ENCODE data around the gene MKRN3. TPM values are rescaled to one million over a fixed set of nuclear protein-coding genes. Genes with fewer than 3 reads are reported as not detected.

Gene MKRN3
- total RNA-seq, 1 experiment from 2014 or later = 7.9 TPM

- ChIA-PET POLR2A (no interaction called here), CTCF (no interaction called here)
- no peak overlapping the region for H3K27ac ChIP-seq (ENCODE audit: low read length)
- intact Hi-C loops (cut with micrococcal nuclease; ENCODE audit: unreplicated experiment) = no loop called here
- H3K36me3 ChIP-seq (ENCODE audit: control insufficient read depth, insufficient read depth, low read length) = no peaks in the 10 kb centered on the region
- H3K4me3 ChIP-seq (ENCODE audit: low read depth in 2 of 2, low read length in 2 of 2) = no peak overlapping the region
- no TSS peak for BruUV-seq (replicated peaks)
- ATAC-seq = no peak
- TF ChIP-seq REST (IDR thresholded peaks at IDR 0.05; ENCODE audit: insufficient read depth in 1 of 2, low read depth in 2 of 2, low read length in 1 of 2) (no peak), SIN3A (IDR thresholded peaks at IDR 0.05; ENCODE audit: borderline replicate concordance, insufficient read depth, low read depth, low read length) (no peak), CTCF (IDR thresholded peaks at IDR 0.05) (no peak), POLR2AphosphoS5 (IDR thresholded peaks at IDR 0.05; ENCODE audit: low read depth, low read length) (no peak), TCF7L2 (IDR thresholded peaks at IDR 0.05; ENCODE audit: low read depth, low read length) (no peak)
- in situ Hi-C loops (cut with HindIII; ENCODE audit: low pct_unique_long_range_greater_than_20kb, low sequenced_read_pairs) = no loop called here
- H3K27me3 ChIP-seq (ENCODE audit: control insufficient read depth, insufficient read depth, low read length) = no peaks in the 10 kb centered on the region
- H3K4me1 ChIP-seq (ENCODE audit: control insufficient read depth, insufficient read depth, low read length) = no peaks in the 10 kb centered on the region
- DNase-seq (ENCODE audit: low read depth, low spot score) = no peak
- H3K9me3 ChIP-seq (ENCODE audit: control insufficient read depth, insufficient read depth, low read depth, low read length) = no peaks in the 10 kb centered on the region
These were observed 36.6 kb downstream of the MKRN3 start for GRCh38 chr15:23602124-23602523.

GRCh38 chr15:23606226-23606625 lies 40.8 kb downstream of the MKRN3 start:
- intact Hi-C loops (cut with micrococcal nuclease; ENCODE audit: unreplicated experiment) (no loop called here), in situ Hi-C loops (cut with HindIII; ENCODE audit: low pct_unique_long_range_greater_than_20kb, low sequenced_read_pairs) (no loop called here)
- no peaks in the 10 kb centered on the region for H3K27me3 ChIP-seq (ENCODE audit: control insufficient read depth, insufficient read depth, low read length)
- TF ChIP-seq REST (IDR thresholded peaks at IDR 0.05; ENCODE audit: insufficient read depth in 1 of 2, low read depth in 2 of 2, low read length in 1 of 2) (no peak), SIN3A (IDR thresholded peaks at IDR 0.05; ENCODE audit: borderline replicate concordance, insufficient read depth, low read depth, low read length) (no peak)
- ChIA-PET CTCF (no interaction called here), POLR2A (no interaction called here)
- H3K27ac ChIP-seq (ENCODE audit: low read length) = no peak overlapping the region
- no TSS peak for BruUV-seq (replicated peaks)
- no peak for ATAC-seq
- no peaks in the 10 kb centered on the region for H3K9me3 ChIP-seq (ENCODE audit: control insufficient read depth, insufficient read depth, low read depth, low read length)
- no peak for DNase-seq (ENCODE audit: low read depth, low spot score)
- no peaks in the 10 kb centered on the region for H3K36me3 ChIP-seq (ENCODE audit: control insufficient read depth, insufficient read depth, low read length)
- no peak overlapping the region for H3K4me3 ChIP-seq (ENCODE audit: low read depth in 2 of 2, low read length in 2 of 2)
- H3K4me1 ChIP-seq (ENCODE audit: control insufficient read depth, insufficient read depth, low read length) = no peaks in the 10 kb centered on the region

Measured in Panc1 (cell line).